Psoas muscle (tissue), 8 donors: ENCODE data around the gene RPS29. TPM values are rescaled to one million over a fixed set of nuclear protein-coding genes. Genes with fewer than 3 reads are reported as not detected.

Experiments used
- ATAC-seq, 4 donors: fragments of 200-7000 bp; cut with Tn5 transposase; one replicate each; pipeline ENCODE4 v1.9.1; 2020; ENCODE audit warnings: moderate library complexity in 3 of 4, mild to moderate bottlenecking in 2 of 4
- DNase-seq, 2 donors: peaks; one replicate each; pipeline ENCODE4 v3.0.0-alpha.2; 2020
- H3K27ac ChIP-seq: fragments of 200-600 bp; one replicate; pipeline ENCODE4 v1.8.0; 2022
- H3K27me3 ChIP-seq, 3 donors: fragments of 200-600 bp in 1 of 3; one replicate each; pipeline versions ENCODE4 v1.6.1 to v1.8.0; 2013 to 2022; ENCODE audit warnings: low read length in 2 of 3, mild to moderate bottlenecking in 2 of 3, moderate library complexity in 1 of 3; ENCODE audit not compliant: insufficient read depth in 3 of 3
- H3K36me3 ChIP-seq, 2 donors: fragments of 200-600 bp in 1 of 2; one replicate each; pipeline versions ENCODE4 v1.6.1 to v1.8.0; 2013 to 2022; ENCODE audit warnings: low read depth in 1 of 2, mild to moderate bottlenecking in 1 of 2, moderate library complexity in 1 of 2; ENCODE audit not compliant: insufficient read depth in 1 of 2
- H3K4me1 ChIP-seq: fragments of 200-600 bp; one replicate; pipeline ENCODE4 v1.8.0; 2022
- H3K4me3 ChIP-seq: fragments of 200-600 bp; one replicate; pipeline ENCODE4 v1.8.0; 2022; ENCODE audit warnings: mild to moderate bottlenecking
- H3K9me3 ChIP-seq: fragments of 200-600 bp; one replicate; pipeline ENCODE4 v1.8.0; 2022
- WGBS, 3 donors: extraction: QIAGEN DNeasy Blood & Tissue Kit; methylation state at CpG; one replicate each; pipeline versions ENCODE4 v1.1.6 to v1.1.7; 2013; 5-methylcytosine and 5-hydroxymethylcytosine counted together
- intact Hi-C, 2 donors: fragments of 100-400 bp; cut with DNase I; formaldehyde crosslinking; loops; one replicate each; pipeline versions ENCODE4 v1.11.0 to v1.14.2; 2022
- polyA plus RNA-seq, 3 donors: library from polyadenylated mRNA; stranded (reverse); fragments of 200-250 nt; gene quantifications; one replicate each; pipeline ENCODE4 v1.2.3, GENCODE V29; 2013
- total RNA-seq, 4 donors: library from RNA; stranded (reverse); fragmentation: NEBNext Ultra II Directional in 2 of 4; extraction: Animal tissue kit (Norgen Biotek cat#: 25700) in 2 of 4; gene quantifications; one replicate each; pipeline versions ENCODE4 v1.2.1 to v1.2.4, GENCODE V29; 2021 to 2023
- TF ChIP-seq, protein P1 (sequence below): fragments of 200-600 bp; IDR thresholded peaks from one replicate; pipeline ENCODE4 v1.8.0; 2022; ENCODE audit warnings: antibody characterized with exemption
- donor health status: healthy with polysubstance abuse.
- donor health status: DM: no; HTN: no; CAD: no; lungs with moderate emphysema.
- donor health status: Bipolar disorder and iron deficiency.
- donor health status: healthy.
- donor health status: DM: yes; HTN: yes; CAD: no.
- donor health status: DM: no; HTN: no; CAD: no.
- donor health status: DM: no; HTN: no; CAD: no.
- donor health status: DM: yes; HTN: yes; CAD: no.

Gene RPS29
- total and polyA plus RNA-seq, 7 donors, result 835 to 3,711 (median 1,213) TPM

DNA sequence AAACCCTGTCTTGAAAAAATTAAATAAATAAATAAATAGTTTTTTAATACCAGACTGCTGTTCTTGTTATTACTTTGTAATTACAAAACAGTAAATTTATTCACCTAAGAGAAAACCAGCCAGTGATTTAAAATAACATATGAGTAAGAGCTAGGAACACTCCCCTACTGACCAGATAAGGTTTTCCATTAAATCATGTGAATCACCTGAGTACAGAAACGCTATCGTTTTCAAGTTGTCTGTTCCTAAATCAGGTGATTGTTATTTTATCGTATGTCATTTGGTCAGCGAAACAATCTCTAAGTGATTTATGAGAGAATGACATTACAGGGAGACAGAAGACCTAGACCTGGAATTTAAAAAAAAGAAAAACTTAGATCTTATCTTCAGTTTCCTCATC lies 47.3 kb downstream of the RPS29 start:
- TF ChIP-seq, protein P1, sequence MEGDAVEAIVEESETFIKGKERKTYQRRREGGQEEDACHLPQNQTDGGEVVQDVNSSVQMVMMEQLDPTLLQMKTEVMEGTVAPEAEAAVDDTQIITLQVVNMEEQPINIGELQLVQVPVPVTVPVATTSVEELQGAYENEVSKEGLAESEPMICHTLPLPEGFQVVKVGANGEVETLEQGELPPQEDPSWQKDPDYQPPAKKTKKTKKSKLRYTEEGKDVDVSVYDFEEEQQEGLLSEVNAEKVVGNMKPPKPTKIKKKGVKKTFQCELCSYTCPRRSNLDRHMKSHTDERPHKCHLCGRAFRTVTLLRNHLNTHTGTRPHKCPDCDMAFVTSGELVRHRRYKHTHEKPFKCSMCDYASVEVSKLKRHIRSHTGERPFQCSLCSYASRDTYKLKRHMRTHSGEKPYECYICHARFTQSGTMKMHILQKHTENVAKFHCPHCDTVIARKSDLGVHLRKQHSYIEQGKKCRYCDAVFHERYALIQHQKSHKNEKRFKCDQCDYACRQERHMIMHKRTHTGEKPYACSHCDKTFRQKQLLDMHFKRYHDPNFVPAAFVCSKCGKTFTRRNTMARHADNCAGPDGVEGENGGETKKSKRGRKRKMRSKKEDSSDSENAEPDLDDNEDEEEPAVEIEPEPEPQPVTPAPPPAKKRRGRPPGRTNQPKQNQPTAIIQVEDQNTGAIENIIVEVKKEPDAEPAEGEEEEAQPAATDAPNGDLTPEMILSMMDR, result no peak
- 77 to 84% (median 83%) methylated on average over 4 of the region's 4 CpGs for WGBS, 3 donors
- Histone ChIP-seq H3K4me1 (no peaks in the 10 kb centered on the region), H3K27me3 (no peaks in the 10 kb centered on the region), H3K9me3 (no peaks in the 10 kb centered on the region), H3K27ac (no peak overlapping the region), H3K4me3 (no peak overlapping the region), H3K36me3 (no peaks in the 10 kb centered on the region)
- no peak for ATAC-seq
- intact Hi-C loops, result no loop called here
- DNase-seq, result no peak

Other genes starting within 250 kb of the RPS29 start
- gene LRR1, start 12.6 kb upstream of the RPS29 start, total RNA-seq, result 1 to 10 TPM; 2.4 to 6.4 (median 4.7) TPM
- gene LRR1, start 12.6 kb upstream of the RPS29 start, polyA plus RNA-seq, result 1 to 10 TPM; 4.5 to 7.2 (median 5.6) TPM
- gene RPL36AL, start 34.2 kb upstream of the RPS29 start, total RNA-seq, result 100 to 1,000 TPM in 3 of 4 donors, 10 to 100 TPM in 1; 84.6 to 178 (median 152) TPM
- gene RPL36AL, start 34.2 kb upstream of the RPS29 start, polyA plus RNA-seq, result 100 to 1,000 TPM; 366 to 522 (median 445) TPM
- 10 to 100 TPM in 1 of 4 donors, 1 to 10 TPM in 3; 8.0 to 12.4 (median 9.3) TPM for gene MGAT2, start 34.4 kb upstream of the RPS29 start, total RNA-seq
- gene MGAT2, start 34.4 kb upstream of the RPS29 start, polyA plus RNA-seq, result 10 to 100 TPM in 2 of 3 donors, 1 to 10 TPM in 1; 5.5 to 11.4 (median 10.6) TPM
- gene DNAAF2, start 48.9 kb upstream of the RPS29 start, total RNA-seq, result 1 to 10 TPM; 4.0 to 6.0 (median 4.2) TPM
- gene DNAAF2, start 48.9 kb upstream of the RPS29 start, polyA plus RNA-seq, result 10 to 100 TPM in 1 of 3 donors, 1 to 10 TPM in 2; 6.7 to 10.6 (median 9.5) TPM
- 1 to 10 TPM in 1 of 4 donors, under 1 TPM in 2, not detected in 1; 0.46 to 1.0 (median 0.96) TPM for gene POLE2, start 101.8 kb upstream of the RPS29 start, total RNA-seq
- gene POLE2, start 101.8 kb upstream of the RPS29 start, polyA plus RNA-seq, result 1 to 10 TPM in 1 of 3 donors, under 1 TPM in 2; 0.46 to 2.3 (median 0.48) TPM
- 1 to 10 TPM; 5.3 to 7.6 (median 6.9) TPM for gene KLHDC1, start 106.7 kb upstream of the RPS29 start, total RNA-seq
- gene KLHDC1, start 106.7 kb upstream of the RPS29 start, polyA plus RNA-seq, result 1 to 10 TPM; 1.0 to 2.9 (median 2.4) TPM
- 10 to 100 TPM; 52.3 to 90.2 (median 69.5) TPM for gene KLHDC2, start 181.8 kb upstream of the RPS29 start, total RNA-seq
- gene KLHDC2, start 181.8 kb upstream of the RPS29 start, polyA plus RNA-seq, result 10 to 100 TPM; 26.6 to 74.4 (median 53.2) TPM